ENCODE measurements around the gene PLEKHG4B. TPM values are rescaled to one million over a fixed set of nuclear protein-coding genes. Genes with fewer than 3 reads are reported as not detected.
"Not testable (repeated sequence)": the region's sequence is repeated elsewhere in the genome, so short reads cannot be mapped to it uniquely, and the experiment has no call there.

Gene PLEKHG4B
- total RNA-seq, 1 experiment from 2014 or later, result 0.02 TPM

DNA sequence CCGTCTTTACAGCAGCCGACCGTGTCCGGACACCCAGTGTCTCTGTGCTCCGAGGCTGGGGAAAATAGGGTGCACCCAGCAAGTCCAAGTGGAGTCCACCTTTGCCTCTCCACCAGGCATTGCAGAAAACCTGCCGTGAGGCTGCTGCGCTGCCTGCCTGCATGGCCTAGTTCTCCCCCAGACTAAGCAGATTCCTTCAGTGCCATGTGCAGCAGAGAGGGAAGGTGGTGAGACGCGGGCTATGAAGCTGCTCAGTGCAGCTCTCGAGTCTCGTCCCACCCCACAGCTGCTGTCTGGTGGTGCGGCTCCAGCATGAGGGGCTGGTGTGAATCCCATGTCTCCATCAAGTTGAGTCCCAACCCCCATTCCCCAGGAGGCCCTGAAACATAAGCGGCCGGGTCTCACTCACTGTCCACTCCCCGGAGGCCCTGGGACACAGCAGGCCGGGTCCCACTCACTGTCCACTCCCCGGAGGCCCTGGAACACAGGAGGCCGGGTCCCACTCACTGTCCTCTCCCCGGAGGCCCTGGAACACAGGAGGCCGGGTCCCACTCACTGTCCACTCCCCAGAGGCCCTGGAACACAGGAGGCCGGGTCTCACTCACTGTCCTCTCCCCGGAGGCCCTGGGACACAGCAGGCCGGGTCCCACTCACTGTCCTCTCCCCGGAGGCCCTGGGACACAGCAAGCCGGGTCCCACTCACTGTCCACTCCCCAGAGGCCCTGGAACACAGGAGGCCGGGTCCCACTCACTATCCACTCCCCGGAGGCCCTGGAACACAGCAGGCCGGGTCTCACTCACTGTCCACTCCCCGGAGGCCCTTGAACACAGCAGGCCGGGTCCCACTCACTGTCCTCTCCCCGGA, 19.4 kb upstream of the PLEKHG4B start:
- H3K27me3 ChIP-seq (ENCODE audit: insufficient read depth, low read length); POLR2A ChIA-PET: not testable (repeated sequence)

DNA sequence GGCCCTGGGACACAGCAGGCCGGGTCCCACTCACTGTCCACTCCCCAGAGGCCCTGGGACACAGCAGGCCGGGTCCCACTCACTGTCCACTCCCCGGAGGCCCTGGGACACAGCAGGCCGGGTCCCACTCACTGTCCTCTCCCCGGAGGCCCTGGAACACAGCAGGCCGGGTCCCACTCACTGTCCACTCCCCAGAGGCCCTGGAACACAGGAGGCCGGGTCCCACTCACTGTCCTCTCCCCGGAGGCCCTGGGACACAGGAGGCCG, 18.9 kb upstream of the PLEKHG4B start:
- H3K4me2 ChIP-seq (ENCODE audit: low read length); DNase-seq (ENCODE audit: low read depth, low spot score); H3K9me3 ChIP-seq (ENCODE audit: control insufficient read depth in 1 of 2, insufficient read depth in 1 of 2, low read depth in 1 of 2, low read length in 2 of 2); ATAC-seq; H3K36me3 ChIP-seq (ENCODE audit: control insufficient read depth in 1 of 2, insufficient read depth in 2 of 2, low read length in 2 of 2); BruUV-seq (replicated peaks); POLR2A ChIA-PET; H3K4me1 ChIP-seq (ENCODE audit: control insufficient read depth in 1 of 2, insufficient read depth in 2 of 2, low read length in 2 of 2); H4K20me1 ChIP-seq (ENCODE audit: insufficient read depth); H3K9me2 ChIP-seq (ENCODE audit: insufficient read depth); H3K27me3 ChIP-seq (ENCODE audit: insufficient read depth, low read length); RAD21 ChIA-PET (ENCODE audit: low non-redundant PET in 1 of 2, low total read pairs in 2 of 2, uncharacterized antibody in 2 of 2, unreplicated experiment in 2 of 2); H3K27ac ChIP-seq (ENCODE audit: low read depth, low read length); H3K4me3 ChIP-seq (replicated peaks in 1 of 2; ENCODE audit: low read depth in 1 of 2, low read length in 2 of 2); intact Hi-C loops (cut with micrococcal nuclease); H3K79me2 ChIP-seq (ENCODE audit: insufficient read depth, low read length); CTCF ChIA-PET; H2AFZ ChIP-seq (ENCODE audit: low read depth, low read length, poor library complexity, severe bottlenecking); H3K9ac ChIP-seq (ENCODE audit: low read length): not testable (repeated sequence)

More for the DNA sequence above, 19.4 kb upstream of the PLEKHG4B start:
- H3K9me3 ChIP-seq (ENCODE audit: control insufficient read depth in 1 of 2, insufficient read depth in 1 of 2, low read depth in 1 of 2, low read length in 2 of 2); H3K79me2 ChIP-seq (ENCODE audit: insufficient read depth, low read length); CTCF ChIA-PET; BruUV-seq (replicated peaks); ATAC-seq; H3K27ac ChIP-seq (ENCODE audit: low read depth, low read length); intact Hi-C loops (cut with micrococcal nuclease); RAD21 ChIA-PET (ENCODE audit: low non-redundant PET in 1 of 2, low total read pairs in 2 of 2, uncharacterized antibody in 2 of 2, unreplicated experiment in 2 of 2); H3K4me3 ChIP-seq (replicated peaks in 1 of 2; ENCODE audit: low read depth in 1 of 2, low read length in 2 of 2); H3K9me2 ChIP-seq (ENCODE audit: insufficient read depth); H3K4me1 ChIP-seq (ENCODE audit: control insufficient read depth in 1 of 2, insufficient read depth in 2 of 2, low read length in 2 of 2); H3K9ac ChIP-seq (ENCODE audit: low read length); H4K20me1 ChIP-seq (ENCODE audit: insufficient read depth); H3K36me3 ChIP-seq (ENCODE audit: control insufficient read depth in 1 of 2, insufficient read depth in 2 of 2, low read length in 2 of 2); DNase-seq (ENCODE audit: low read depth, low spot score); H2AFZ ChIP-seq (ENCODE audit: low read depth, low read length, poor library complexity, severe bottlenecking); H3K4me2 ChIP-seq (ENCODE audit: low read length): not testable (repeated sequence)

All from HCT116 (cell line).